ENCODE results near the gene SLC16A1.

GRCh38 chr1:112964347-112964746 is 8.4 kb upstream of the SLC16A1 start:
- TF ChIP-seq LEF1 (IDR thresholded peaks at IDR 0.05; ENCODE audit: borderline replicate concordance): no peak
- no peak for TF ChIP-seq SUZ12 (IDR thresholded peaks at IDR 0.05)
- TF ChIP-seq CTBP1 (IDR thresholded peaks at IDR 0.05; ENCODE audit: borderline replicate concordance): no peak
- TF ChIP-seq BHLHE40 (IDR thresholded peaks at IDR 0.05; ENCODE audit: borderline replicate concordance): no peak
- TF ChIP-seq SP1 (IDR thresholded peaks at IDR 0.05): no peak
- TF ChIP-seq ARNT (IDR thresholded peaks at IDR 0.05): no peak
- no peak for TF ChIP-seq ELF4 (IDR thresholded peaks at IDR 0.05)
- no peak for TF ChIP-seq HDGF (IDR thresholded peaks at IDR 0.05; ENCODE audit: borderline replicate concordance)
- TF ChIP-seq FOXK2 (IDR thresholded peaks at IDR 0.05): no peak
- TF ChIP-seq PKNOX1 (IDR thresholded peaks at IDR 0.05): no peak
- TF ChIP-seq FOXM1 (IDR thresholded peaks at IDR 0.05; ENCODE audit: borderline replicate concordance): no peak
- no peak for TF ChIP-seq ZNF384 (IDR thresholded peaks at IDR 0.05)

Data from HEK293T (cell line).